ENCODE data around the gene RRP1B. TPM values are rescaled to one million over a fixed set of nuclear protein-coding genes. Genes with fewer than 3 reads are reported as not detected.

Gene RRP1B
- total and polyA plus RNA-seq, 4 donors: 7.3 to 12.6 (median 8.4) TPM

DNA sequence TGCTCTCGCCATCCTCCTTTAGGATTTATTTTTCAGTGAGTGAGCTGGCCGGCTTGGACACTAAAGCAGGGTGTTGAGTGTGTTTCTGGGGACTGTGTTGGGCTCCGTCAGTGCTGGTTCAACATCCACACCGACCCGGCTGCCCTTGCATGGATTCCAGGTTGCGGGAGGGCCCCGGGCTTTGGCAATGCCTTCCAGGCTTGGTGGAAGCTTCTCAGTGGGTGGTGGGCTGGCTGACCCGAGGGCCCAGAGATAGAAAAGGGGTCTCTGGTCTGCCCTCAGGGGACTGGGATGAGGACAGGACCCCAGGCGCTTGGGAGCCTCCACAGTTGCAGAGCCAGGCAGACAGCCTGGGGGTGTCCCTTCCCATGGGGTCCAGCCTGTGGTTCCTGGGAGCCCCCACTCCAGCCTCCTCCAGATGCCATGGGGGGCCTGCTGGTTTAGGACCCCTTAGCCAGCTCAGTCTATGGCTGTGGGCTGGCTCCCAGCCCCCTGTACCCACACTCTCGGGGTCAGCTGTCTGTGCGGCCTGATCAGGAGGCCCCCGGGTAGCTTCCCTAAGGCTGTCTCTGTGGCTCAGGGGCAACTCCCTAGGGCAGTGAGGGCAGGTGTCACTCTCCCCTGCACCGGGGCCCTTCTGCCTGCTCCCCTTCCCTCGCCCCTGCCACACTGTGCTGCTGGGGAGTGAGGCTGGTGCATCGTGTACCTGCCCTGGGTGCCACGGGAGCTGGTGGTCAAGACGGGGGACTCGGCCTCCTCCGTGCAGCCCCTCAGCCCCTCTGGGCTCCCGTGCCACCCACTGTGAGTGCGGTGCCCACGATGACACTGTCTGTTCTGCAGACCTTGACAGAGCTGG, 76.1 kb downstream of the RRP1B start:
- no peaks in the 10 kb centered on the region for H3K36me3 ChIP-seq (ENCODE audit: control insufficient read depth in 4 of 4, insufficient read depth in 3 of 4, low read depth in 1 of 4, low read length in 3 of 4)
- H3K9ac ChIP-seq (ENCODE audit: low read depth in 1 of 2, low read length in 2 of 2): no peak overlapping the region
- H3K27ac ChIP-seq (ENCODE audit: low read depth in 1 of 2, low read length in 2 of 2): no peak overlapping the region
- peaks cover 22 to 57% (median 45%) of the 10 kb centered on the region in 4 donors for H3K4me1 ChIP-seq (ENCODE audit: control insufficient read depth in 4 of 4, insufficient read depth in 4 of 4, low read length in 3 of 4)
- WGBS: 96% methylated on average over 22 of the region's 22 CpGs
- DNase-seq (ENCODE audit: low spot score): no peak
- TF ChIP-seq, protein P1, sequence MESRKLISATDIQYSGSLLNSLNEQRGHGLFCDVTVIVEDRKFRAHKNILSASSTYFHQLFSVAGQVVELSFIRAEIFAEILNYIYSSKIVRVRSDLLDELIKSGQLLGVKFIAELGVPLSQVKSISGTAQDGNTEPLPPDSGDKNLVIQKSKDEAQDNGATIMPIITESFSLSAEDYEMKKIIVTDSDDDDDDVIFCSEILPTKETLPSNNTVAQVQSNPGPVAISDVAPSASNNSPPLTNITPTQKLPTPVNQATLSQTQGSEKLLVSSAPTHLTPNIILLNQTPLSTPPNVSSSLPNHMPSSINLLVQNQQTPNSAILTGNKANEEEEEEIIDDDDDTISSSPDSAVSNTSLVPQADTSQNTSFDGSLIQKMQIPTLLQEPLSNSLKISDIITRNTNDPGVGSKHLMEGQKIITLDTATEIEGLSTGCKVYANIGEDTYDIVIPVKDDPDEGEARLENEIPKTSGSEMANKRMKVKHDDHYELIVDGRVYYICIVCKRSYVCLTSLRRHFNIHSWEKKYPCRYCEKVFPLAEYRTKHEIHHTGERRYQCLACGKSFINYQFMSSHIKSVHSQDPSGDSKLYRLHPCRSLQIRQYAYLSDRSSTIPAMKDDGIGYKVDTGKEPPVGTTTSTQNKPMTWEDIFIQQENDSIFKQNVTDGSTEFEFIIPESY (IDR thresholded peaks at IDR 0.05): no peak
- TF ChIP-seq RXRA (IDR thresholded peaks at IDR 0.05) (no peak), HNF4A (conservative IDR thresholded peaks at IDR 0.05) (no peak), FOXA1 (IDR thresholded peaks at IDR 0.05) (no peak), GABPA (IDR thresholded peaks at IDR 0.05 in 1 of 2, conservative IDR thresholded peaks at IDR 0.05 in 1 of 2) (no peak)
- no peaks in the 10 kb centered on the region for H3K27me3 ChIP-seq (ENCODE audit: control insufficient read depth in 4 of 4, insufficient read depth in 4 of 4, low read length in 3 of 4)
- no peak overlapping the region for H3K4me3 ChIP-seq (ENCODE audit: low read depth in 1 of 3, low read length in 3 of 3)
- H3K9me3 ChIP-seq (ENCODE audit: control insufficient read depth in 4 of 4, low read length in 3 of 4): no peaks in the 10 kb centered on the region

DNA sequence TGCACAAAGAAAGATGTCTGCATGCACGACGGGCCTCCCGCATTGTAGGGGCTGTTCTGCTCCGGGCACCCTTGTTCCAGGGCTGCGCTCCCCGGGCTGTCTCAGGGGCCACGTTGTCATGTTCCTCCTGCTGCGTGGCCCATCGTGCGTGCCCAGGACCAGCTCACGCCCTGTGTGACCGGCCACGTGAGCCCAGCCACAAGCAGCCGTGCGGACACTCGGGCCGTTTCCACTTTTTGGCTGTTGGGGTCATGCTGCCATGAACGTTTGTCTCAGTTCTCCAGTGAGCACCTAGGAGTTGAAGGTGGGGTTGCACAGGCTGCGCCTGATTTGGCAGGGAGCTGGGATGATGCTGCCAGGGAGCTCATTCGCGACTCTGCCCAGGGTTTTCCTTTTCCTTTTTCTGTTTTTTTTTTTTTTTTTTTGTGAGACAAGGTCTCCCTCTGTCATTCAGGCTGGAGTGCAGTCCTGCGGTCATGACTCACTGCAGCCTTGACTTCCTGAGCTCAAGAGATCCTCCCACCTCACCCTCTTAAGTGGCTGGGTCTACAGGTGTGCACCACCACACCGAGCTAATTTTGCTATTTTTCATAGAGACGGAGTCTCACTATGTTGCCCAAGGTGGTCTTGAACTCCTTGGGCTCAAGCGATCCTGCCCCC, 77.0 kb downstream of the RRP1B start:
- H3K9me3 ChIP-seq (ENCODE audit: control insufficient read depth in 4 of 4, low read length in 3 of 4): no peaks in the 10 kb centered on the region
- H3K4me1 ChIP-seq (ENCODE audit: control insufficient read depth in 4 of 4, insufficient read depth in 4 of 4, low read length in 3 of 4): peaks cover 19 to 53% (median 41%) of the 10 kb centered on the region in 4 donors
- no peak overlapping the region for H3K9ac ChIP-seq (ENCODE audit: low read depth in 1 of 2, low read length in 2 of 2)
- no peak overlapping the region for H3K27ac ChIP-seq (ENCODE audit: low read depth in 1 of 2, low read length in 2 of 2)
- H3K36me3 ChIP-seq (ENCODE audit: control insufficient read depth in 4 of 4, insufficient read depth in 3 of 4, low read depth in 1 of 4, low read length in 3 of 4): peaks cover 0 to under 1% (median 0%) of the 10 kb centered on the region in 4 donors
- no peak for DNase-seq (ENCODE audit: low spot score)
- 92% methylated on average over 25 of the region's 25 CpGs for WGBS
- no peak for TF ChIP-seq HNF4A (conservative IDR thresholded peaks at IDR 0.05)
- no peak for TF ChIP-seq SP1 (IDR thresholded peaks at IDR 0.05)
- TF ChIP-seq FOXA1 (IDR thresholded peaks at IDR 0.05): no peak
- no peak for TF ChIP-seq TAF1 (conservative IDR thresholded peaks at IDR 0.05)
- TF ChIP-seq, protein P1 (IDR thresholded peaks at IDR 0.05): no peak
- TF ChIP-seq, protein P2, sequence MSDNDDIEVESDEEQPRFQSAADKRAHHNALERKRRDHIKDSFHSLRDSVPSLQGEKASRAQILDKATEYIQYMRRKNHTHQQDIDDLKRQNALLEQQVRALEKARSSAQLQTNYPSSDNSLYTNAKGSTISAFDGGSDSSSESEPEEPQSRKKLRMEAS (IDR thresholded peaks at IDR 0.05): no peak
- TF ChIP-seq EGR1 (IDR thresholded peaks at IDR 0.05; ENCODE audit: low read depth in 2 of 2): no peak
- no peak for TF ChIP-seq HNF4G (IDR thresholded peaks at IDR 0.05)
- TF ChIP-seq RXRA (IDR thresholded peaks at IDR 0.05): no peak
- TF ChIP-seq, protein P3, sequence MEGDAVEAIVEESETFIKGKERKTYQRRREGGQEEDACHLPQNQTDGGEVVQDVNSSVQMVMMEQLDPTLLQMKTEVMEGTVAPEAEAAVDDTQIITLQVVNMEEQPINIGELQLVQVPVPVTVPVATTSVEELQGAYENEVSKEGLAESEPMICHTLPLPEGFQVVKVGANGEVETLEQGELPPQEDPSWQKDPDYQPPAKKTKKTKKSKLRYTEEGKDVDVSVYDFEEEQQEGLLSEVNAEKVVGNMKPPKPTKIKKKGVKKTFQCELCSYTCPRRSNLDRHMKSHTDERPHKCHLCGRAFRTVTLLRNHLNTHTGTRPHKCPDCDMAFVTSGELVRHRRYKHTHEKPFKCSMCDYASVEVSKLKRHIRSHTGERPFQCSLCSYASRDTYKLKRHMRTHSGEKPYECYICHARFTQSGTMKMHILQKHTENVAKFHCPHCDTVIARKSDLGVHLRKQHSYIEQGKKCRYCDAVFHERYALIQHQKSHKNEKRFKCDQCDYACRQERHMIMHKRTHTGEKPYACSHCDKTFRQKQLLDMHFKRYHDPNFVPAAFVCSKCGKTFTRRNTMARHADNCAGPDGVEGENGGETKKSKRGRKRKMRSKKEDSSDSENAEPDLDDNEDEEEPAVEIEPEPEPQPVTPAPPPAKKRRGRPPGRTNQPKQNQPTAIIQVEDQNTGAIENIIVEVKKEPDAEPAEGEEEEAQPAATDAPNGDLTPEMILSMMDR (IDR thresholded peaks at IDR 0.05; ENCODE audit: low read depth, low read length, missing input control): no peak
- TF ChIP-seq FOXA2 (IDR thresholded peaks at IDR 0.05): no peak
- TF ChIP-seq YY1 (IDR thresholded peaks at IDR 0.05): no peak
- TF ChIP-seq, protein P4, sequence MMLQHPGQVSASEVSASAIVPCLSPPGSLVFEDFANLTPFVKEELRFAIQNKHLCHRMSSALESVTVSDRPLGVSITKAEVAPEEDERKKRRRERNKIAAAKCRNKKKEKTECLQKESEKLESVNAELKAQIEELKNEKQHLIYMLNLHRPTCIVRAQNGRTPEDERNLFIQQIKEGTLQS (IDR thresholded peaks at IDR 0.05): no peak
- no peak for TF ChIP-seq RAD21 (IDR thresholded peaks at IDR 0.05)
- H3K27me3 ChIP-seq (ENCODE audit: control insufficient read depth in 4 of 4, insufficient read depth in 4 of 4, low read length in 3 of 4): no peaks in the 10 kb centered on the region
- H3K4me3 ChIP-seq (ENCODE audit: low read depth in 1 of 3, low read length in 3 of 3): no peak overlapping the region

Measured in liver (tissue), 9 donors.